WERI-Rb-1 (cell line): ENCODE measurements around the gene PGP.

Source experiments
- DNase-seq: peaks from one replicate; pipeline ENCODE4 v3.0.0-alpha.2; 2020
- H3K27ac ChIP-seq: fragments of 250-450 bp; sonication (Bioruptor Pico); 2 replicates; pipeline ENCODE4 v1.5.1; 2020; ENCODE audit warnings: mild to moderate bottlenecking, moderate library complexity
- H3K27me3 ChIP-seq: fragments of 250-450 bp; sonication (Bioruptor Pico); 2 replicates; pipeline ENCODE4 v1.5.1; 2021; ENCODE audit warnings: mild to moderate bottlenecking, low read depth, moderate library complexity; ENCODE audit not compliant: insufficient read depth, severe bottlenecking
- H3K36me3 ChIP-seq: fragments of 250-450 bp; sonication (Bioruptor Pico); 2 replicates; pipeline ENCODE4 v1.5.1; 2020; ENCODE audit warnings: mild to moderate bottlenecking, moderate library complexity
- H3K4me3 ChIP-seq: 2 replicates; pipeline ENCODE4 v1.5.1; 2011; ENCODE audit warnings: low read depth, mild to moderate bottlenecking, control low read depth, low read length
- H3K9me3 ChIP-seq: fragments of 250-450 bp; sonication (Bioruptor Pico); 2 replicates; pipeline ENCODE4 v1.5.1; 2021; ENCODE audit warnings: mild to moderate bottlenecking, moderate library complexity; ENCODE audit not compliant: severe bottlenecking
- TF ChIP-seq, protein P1 (sequence below): IDR thresholded peaks from 2 replicates; pipeline ENCODE4 v1.5.1; 2011; ENCODE audit warnings: low read depth, mild to moderate bottlenecking, control low read depth, inconsistent platforms, low read length

The PGP gene

DNA sequence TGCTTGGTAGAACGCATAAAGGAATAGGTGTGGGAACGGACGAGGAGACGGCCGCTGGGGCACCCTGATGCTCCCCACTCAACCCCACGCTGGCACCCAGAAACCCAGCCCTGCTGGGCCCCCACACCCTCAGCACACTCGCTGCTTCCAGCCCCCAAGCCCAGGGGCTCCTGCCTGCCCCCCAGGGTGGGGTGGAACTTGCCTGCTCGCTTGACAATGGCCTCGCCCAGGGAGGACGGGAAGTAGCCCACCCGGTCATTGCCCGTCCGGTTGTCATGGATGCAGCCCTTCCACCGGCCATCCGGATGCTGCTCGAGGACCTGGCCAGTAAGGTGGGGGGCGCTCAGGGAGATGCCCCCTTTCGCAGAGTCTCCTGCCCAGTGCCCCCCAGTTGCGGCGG, 28.1 kb downstream of the PGP start:
- Histone ChIP-seq H3K27ac (no peak overlapping the region), H3K27me3 (no peaks in the 10 kb centered on the region), H3K9me3 (no peaks in the 10 kb centered on the region), H3K36me3 (peaks cover 48% of the 10 kb centered on the region), H3K4me3 (no peak overlapping the region)
- no peak for DNase-seq
- TF ChIP-seq, protein P1, sequence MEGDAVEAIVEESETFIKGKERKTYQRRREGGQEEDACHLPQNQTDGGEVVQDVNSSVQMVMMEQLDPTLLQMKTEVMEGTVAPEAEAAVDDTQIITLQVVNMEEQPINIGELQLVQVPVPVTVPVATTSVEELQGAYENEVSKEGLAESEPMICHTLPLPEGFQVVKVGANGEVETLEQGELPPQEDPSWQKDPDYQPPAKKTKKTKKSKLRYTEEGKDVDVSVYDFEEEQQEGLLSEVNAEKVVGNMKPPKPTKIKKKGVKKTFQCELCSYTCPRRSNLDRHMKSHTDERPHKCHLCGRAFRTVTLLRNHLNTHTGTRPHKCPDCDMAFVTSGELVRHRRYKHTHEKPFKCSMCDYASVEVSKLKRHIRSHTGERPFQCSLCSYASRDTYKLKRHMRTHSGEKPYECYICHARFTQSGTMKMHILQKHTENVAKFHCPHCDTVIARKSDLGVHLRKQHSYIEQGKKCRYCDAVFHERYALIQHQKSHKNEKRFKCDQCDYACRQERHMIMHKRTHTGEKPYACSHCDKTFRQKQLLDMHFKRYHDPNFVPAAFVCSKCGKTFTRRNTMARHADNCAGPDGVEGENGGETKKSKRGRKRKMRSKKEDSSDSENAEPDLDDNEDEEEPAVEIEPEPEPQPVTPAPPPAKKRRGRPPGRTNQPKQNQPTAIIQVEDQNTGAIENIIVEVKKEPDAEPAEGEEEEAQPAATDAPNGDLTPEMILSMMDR = no peak

DNA sequence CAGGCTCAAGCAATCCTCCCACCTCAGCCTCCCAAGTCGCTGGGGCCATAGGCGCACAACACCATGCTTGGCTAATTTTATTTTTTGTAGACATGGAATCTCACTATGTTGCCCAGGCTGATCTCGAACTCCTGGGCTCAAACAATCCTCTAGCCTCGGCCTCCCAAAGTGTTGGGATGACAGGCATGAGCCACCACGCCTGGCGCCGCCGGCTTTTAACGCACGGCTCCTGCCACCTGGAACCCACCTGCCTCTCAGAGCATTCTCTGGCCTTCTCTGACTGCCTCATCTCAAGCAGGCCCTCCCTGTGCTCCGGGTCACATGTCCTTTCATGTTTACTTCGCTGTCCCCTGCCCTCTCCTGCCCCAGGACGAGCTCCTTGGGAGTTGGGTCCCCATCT, 28.6 kb downstream of the PGP start:
- H3K36me3 ChIP-seq = peaks cover 51% of the 10 kb centered on the region
- DNase-seq = no peak
- TF ChIP-seq, protein P1 = no peak
- H3K27me3 ChIP-seq = no peaks in the 10 kb centered on the region
- no peaks in the 10 kb centered on the region for H3K9me3 ChIP-seq
- H3K27ac ChIP-seq = no peak overlapping the region
- H3K4me3 ChIP-seq = no peak overlapping the region

DNA sequence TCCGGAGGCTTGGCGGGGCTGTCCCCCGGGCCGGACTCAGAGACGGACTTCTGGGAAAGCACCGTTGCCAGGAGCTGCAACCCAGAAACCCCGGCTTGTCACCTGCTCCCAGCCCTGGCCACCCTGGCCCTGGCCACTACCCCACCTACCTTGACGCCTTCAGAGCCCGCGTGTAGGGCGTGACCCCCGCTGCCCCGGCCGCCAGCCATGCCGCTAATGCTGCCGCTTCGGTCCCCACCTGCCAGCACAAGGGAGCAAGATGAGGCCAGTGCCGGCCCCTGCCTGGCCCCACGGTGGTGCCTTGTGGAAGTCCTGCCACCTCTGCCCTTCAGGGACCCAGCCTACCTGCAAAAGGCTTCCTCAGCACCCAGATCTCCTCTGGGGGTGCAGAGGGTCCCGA, 29.7 kb downstream of the PGP start:
- Histone ChIP-seq H3K27me3 (no peaks in the 10 kb centered on the region), H3K27ac (no peak overlapping the region), H3K4me3 (no peak overlapping the region), H3K9me3 (no peaks in the 10 kb centered on the region), H3K36me3 (peaks cover 59% of the 10 kb centered on the region)
- no peak for DNase-seq
- TF ChIP-seq, protein P1 = no peak

DNA sequence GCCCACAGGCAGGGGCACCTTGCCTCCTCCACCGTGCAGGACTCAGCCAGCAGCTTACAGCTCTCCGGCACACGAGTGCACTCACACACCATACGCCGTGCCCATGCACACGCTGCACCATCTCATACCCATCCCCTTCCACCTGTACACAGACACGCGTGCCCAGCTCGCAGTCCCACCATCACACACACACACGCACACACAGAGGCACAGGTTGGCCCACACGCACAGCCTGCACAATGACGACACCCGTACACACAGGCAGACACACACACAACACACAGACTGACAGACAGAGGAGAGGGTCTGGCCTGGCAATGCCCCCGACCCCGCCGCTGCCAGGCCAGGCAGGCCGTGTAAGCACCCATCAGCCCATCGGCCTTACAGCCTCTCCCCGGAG, 30.3 kb downstream of the PGP start:
- Histone ChIP-seq H3K9me3 (no peaks in the 10 kb centered on the region), H3K4me3 (no peak overlapping the region), H3K36me3 (peaks cover 60% of the 10 kb centered on the region), H3K27me3 (no peaks in the 10 kb centered on the region), H3K27ac (no peak overlapping the region)
- TF ChIP-seq, protein P1 = no peak
- no peak for DNase-seq

DNA sequence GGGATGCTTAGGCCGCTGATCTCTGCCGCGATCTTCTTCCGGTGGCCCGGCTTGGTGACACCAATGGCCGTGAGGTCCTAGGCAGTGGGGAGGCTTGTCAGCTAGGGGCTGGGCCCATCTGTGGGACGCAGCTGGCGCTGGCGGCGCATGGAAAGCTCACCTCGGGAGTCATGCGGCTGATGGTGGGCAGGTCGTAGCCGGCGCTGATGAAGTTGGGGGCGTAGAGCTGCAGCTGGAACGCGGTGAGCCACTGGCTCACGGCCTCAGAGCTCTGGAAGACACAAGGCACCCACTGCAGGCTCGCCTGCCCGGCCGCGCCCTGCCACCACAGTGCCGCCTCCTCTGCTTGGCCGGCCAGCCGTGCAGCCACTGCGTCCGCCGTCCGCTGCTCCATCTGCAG, 31.0 kb downstream of the PGP start:
- no peak for DNase-seq
- TF ChIP-seq, protein P1 = no peak
- H3K4me3 ChIP-seq = no peak overlapping the region
- no peaks in the 10 kb centered on the region for H3K9me3 ChIP-seq
- H3K36me3 ChIP-seq = peaks cover 55% of the 10 kb centered on the region
- H3K27me3 ChIP-seq = no peaks in the 10 kb centered on the region
- H3K27ac ChIP-seq = no peak overlapping the region

DNA sequence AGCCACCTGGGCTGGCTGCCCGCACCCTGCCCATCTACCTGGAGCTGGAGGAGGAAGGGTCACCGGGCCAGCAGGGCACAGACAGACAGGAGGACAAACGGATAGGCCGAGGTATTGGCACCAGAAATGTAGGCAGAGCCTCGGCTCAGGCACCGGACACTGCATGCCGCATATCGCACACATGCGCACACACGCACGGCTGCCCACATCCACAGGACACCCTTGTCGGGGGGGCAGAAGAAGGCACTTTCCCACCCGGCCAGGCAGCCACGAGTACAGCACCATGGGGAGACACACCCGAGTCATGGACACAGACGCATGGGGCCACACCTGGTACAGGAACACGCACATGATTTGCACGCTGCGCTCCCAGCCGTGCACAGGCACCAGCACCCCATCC, 32.7 kb downstream of the PGP start:
- no peak for DNase-seq
- H3K4me3 ChIP-seq = no peak overlapping the region
- H3K27me3 ChIP-seq = no peaks in the 10 kb centered on the region
- no peak overlapping the region for H3K27ac ChIP-seq
- TF ChIP-seq, protein P1 = no peak
- H3K36me3 ChIP-seq = peaks cover 63% of the 10 kb centered on the region
- H3K9me3 ChIP-seq = no peaks in the 10 kb centered on the region
